Activated CD8-positive, alpha-beta memory T cell treated with anti-CD3 and anti-CD28 coated beads, Interleukin-2, amount 50 U/mL, for 48 hours (primary cell): Measurements from ENCODE around the gene MTUS2.

Experiments
- DNase-seq: peaks from one replicate; pipeline ENCODE4 v3.0.0-alpha.2; 2020

Gene MTUS2

GRCh38 chr13:29513981-29514719 is 694.0 kb downstream of the MTUS2 start:
- no peak for DNase-seq

DNA sequence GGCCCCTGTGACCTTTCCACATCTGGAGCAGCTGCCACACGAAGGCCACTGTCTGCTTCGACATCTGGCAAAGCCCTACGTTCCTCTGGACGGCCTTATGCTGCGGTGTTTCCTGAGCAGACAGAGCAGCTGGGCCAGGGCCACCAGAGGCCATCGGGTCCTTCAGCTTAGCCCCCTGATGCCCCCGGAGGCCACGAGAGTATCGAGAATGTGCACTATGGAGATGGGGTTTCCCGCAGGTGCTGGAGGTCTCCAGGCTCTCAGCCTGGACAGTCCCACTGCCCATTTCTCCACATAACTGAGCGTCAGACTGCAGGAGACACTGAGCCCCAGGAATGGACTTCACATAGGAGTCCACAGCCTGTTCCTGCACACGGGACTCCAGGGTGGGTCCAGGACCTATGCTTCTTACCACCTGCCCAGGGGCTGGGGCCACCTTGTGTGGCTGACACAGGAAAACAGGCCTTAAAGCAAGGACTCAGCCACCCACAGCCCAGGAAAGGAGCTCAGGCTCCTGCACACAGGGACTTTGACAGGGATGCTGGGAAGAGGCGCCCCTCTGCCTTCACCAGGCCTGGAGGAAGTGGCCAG is 694.7 kb downstream of the MTUS2 start:
- no peak for DNase-seq

DNA sequence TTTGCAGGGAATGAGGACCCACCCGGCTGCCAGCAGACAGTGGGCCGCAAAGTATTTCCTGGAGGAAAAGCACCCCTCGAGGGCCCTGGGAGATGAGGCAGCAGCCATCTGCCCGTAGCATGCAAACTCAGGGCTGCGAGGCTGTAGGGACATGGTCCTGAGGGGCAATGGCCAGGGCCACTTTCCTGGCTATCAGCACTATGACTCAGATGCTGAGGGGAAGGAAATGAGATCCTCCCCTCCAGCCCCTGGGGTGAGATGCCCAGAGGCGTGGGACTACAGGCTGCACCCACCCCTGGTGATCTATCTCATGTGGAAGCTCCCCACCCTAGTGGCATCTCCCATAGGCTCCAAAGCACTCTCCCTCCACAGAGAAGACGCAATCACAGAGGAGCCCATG is 695.2 kb downstream of the MTUS2 start:
- no peak for DNase-seq

DNA sequence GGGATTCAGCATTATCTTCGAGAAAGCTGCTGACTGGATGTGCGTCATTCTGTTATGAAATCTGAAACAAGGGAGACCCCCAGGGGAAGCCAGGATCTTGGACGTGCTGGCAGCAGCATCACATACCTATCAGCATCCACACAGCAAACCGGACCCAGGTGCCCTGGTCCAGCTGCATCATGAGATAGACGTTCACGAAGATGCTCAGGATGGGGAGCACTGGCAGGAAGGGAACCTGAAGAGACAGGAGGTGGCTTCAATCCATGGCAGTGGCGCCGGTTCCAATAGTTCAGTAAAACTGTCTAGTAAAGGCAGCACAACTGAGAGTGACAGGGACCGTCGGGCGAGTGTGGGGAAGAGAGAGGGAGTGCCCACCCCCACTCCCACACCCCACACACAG is 695.9 kb downstream of the MTUS2 start:
- DNase-seq, result no peak

- no peak for DNase-seq
Observed at GRCh38 chr13:29516880-29517279, 696.7 kb downstream of the MTUS2 start.

- DNase-seq, result no peak
Observed at GRCh38 chr13:29519921-29520320, 699.8 kb downstream of the MTUS2 start.

GRCh38 chr13:29520671-29521070 is 700.5 kb downstream of the MTUS2 start:
- DNase-seq, result no peak

GRCh38 chr13:29521336-29521735 is 701.2 kb downstream of the MTUS2 start:
- no peak for DNase-seq

GRCh38 chr13:29522044-29522685 is 702.0 kb downstream of the MTUS2 start:
- DNase-seq, result no peak

- no peak for DNase-seq
Observed at GRCh38 chr13:29523199-29523961, 703.2 kb downstream of the MTUS2 start.

DNA sequence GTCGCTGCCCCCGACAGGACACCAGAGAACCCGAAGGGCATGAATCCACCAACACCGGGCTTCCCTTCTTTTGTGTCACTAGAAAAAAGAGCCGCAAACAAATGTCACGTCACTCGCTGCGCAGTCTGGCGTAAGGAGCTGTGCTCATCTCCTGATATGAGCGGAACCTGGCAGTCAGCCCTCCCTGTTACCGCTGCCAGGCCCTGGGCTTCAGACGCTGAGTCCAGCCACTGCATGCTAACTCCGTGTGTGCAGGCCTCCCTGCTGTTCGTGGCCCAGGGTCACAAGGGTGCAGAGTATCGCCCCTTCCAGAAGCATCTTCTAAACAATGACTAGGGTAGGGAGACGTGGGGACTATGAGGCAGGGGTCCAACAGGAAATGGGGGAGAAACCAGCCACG is 704.0 kb downstream of the MTUS2 start:
- DNase-seq, result no peak

DNA sequence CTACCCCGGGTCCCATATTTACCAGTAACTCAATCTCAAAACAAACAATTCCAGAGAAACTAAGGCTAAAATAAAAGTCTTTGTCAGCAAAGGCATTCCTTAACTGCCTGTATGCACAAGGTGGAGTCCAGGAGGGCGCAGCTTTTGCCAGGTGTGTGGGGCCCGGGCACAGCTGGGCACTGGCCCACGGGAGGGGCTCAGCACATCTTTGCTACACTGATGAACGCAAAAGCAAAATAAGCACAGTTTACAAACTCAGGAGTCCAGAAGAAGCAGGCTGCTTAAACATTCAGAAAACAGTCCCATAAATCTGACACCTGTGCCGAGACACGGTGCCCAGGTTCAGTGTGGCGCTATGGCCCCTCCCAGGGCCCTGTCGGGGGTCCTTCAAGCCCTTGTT is 704.5 kb downstream of the MTUS2 start:
- DNase-seq, result no peak

- DNase-seq, result no peak
Observed at GRCh38 chr13:29525757-29526156, 705.6 kb downstream of the MTUS2 start.

- DNase-seq, result no peak
Observed at GRCh38 chr13:29526741-29527140, 706.6 kb downstream of the MTUS2 start.

DNA sequence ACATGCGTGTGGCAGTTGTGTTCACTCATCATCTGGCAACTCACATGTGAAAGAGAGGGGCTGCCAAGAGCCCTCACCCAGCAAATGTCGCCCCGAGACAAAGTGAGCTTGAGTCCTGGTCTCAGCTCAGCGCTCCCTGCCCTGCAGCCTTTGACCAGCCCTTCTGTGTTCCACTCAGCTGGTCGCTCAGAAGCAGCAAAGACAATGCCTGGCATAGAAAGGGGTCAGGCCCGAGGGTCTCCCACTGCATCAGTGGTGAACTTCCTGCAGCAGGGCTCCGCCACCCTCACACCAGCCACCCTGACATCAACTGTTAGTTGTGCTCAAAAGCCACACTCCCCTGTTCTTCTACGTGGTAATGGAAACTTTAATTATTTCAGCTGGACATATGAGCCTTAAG is 707.4 kb downstream of the MTUS2 start:
- no peak for DNase-seq

DNA sequence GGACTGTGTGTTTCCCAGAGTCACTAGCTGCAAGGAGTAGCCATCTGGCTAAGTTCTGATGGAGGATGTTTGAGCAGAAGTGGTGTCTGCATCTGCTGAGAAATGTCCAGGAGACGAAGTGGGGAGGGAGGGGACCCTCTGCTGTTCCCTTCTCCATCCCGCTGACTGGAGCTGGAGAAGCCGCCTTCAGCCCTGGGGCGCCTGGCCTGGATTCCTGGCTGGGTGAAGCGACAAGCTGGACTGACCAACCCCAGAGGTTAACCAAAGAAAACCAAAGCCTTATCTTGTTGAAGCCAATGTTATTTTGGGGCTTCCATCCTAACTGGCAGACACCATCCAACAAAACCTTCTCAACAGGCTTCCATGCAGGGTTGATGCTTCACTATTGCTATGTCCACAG is 707.8 kb downstream of the MTUS2 start:
- DNase-seq, result no peak

DNA sequence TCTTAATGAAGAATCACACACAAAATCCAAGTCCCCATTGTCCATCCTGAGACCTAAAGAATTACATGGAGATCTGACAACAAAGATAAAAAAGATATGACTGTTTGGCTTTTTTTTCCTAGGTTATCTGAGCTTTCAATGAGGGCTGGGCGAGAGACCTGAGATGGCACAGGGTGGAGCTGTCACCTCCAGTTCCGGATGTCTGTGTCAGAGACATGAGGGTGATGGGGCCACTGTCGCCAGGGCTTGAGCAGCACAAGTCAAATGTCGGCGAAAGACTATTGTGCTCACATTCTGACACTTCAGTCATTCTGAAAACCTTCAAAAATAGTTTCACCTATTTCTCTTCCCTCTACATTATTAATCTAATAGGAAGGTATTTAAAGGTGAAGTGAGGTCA is 709.6 kb downstream of the MTUS2 start:
- DNase-seq, result no peak

- no peak for DNase-seq
Observed at GRCh38 chr13:29530901-29531300, 710.8 kb downstream of the MTUS2 start.

DNA sequence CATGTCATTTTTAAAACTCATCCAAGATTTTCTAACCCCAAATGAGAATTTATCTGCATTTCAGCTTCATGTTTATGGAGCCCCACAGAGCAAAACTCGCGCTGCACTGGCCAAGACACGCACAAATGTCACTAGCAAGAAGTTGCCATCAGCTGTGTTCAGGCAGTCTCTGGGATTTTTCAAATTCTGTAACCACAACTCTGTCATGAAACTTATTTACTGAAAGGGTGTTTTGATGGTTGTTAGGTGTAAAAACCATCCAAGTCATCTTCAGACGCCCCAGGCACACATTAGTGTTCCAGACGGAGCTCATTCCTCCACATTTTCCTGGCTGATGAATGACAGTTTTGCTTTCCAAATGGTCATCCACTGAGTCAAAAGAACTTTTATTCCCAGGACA is 712.0 kb downstream of the MTUS2 start:
- DNase-seq, result no peak

GRCh38 chr13:29532821-29533220 is 712.7 kb downstream of the MTUS2 start:
- DNase-seq, result no peak

- no peak for DNase-seq
Observed at GRCh38 chr13:29534083-29534482, 713.9 kb downstream of the MTUS2 start.

DNA sequence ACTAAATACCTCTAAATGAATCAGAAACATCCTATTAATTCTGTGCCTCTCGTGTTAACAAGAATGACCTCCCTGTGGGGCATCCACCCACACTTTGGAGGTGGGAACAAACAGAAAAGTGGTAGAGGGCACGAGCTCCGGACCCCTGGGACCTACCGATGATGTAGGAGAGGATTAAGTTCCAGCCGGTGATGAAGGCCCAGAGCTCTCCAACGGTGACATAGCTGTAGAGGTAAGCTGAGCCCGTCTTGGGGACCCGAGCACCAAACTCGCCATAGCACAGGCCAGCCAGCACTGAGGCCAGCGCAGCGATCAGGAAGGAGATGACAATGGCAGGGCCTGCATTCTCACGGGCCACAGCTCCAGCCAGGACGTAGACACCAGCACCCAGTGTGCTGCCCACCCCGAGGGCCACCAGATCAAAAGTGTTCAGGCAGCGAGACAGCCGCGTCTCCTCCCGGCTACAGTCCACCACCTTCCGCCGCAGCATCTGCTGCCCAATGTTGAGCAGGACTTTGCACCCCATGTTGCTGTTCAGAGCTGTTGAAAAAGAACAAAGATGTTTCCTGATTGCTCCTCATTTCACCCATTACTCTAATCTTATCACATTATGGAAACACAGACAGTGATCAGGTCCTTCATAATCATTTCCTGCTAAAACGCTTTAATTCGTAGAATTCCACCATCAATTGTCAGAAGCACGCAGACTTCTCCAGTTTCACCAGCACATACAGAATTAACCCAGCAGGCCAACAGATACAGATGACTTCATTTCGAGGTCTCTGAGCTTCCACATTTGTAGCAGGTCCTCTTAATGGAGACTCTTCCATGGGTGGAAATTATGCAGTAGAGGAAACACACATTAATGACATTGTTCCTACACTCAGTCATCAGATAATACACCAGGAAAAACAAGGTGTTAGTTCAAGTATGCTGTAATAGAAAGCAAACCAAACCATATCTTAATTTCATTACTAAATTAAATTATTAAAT is 715.8 kb downstream of the MTUS2 start:
- DNase-seq, result no peak
